GM13977 (cell line): Measurements from ENCODE around the gene TMEM174.

Experiments used
- DNase-seq: peaks from one replicate; pipeline ENCODE4 v3.0.0; 2012; ENCODE audit warnings: low spot score
- CTCF ChIP-seq: IDR thresholded peaks from 2 replicates; pipeline ENCODE4 v1.5.1; 2012; ENCODE audit warnings: mild to moderate bottlenecking, control low read depth; ENCODE audit not compliant: insufficient read depth; ENCODE audit errors: extremely low read depth, missing control alignments
- in situ Hi-C: fragments of 300-500 bp; cut with MboI; formaldehyde crosslinking; loops from one replicate; pipeline ENCODE4 v1.12.0; 2022; ENCODE audit warnings: low sequenced_read_pairs, low pct_unique_long_range_greater_than_20kb, mixed read lengths, inconsistent platforms; ENCODE audit not compliant: unreplicated experiment

The TMEM174 gene

GRCh38 chr5:73131711-73132425 lies 41.1 kb upstream of the TMEM174 start:
- DNase-seq, result no peak
- no peak for TF ChIP-seq CTCF
- in situ Hi-C loops, result no loop called here

DNA sequence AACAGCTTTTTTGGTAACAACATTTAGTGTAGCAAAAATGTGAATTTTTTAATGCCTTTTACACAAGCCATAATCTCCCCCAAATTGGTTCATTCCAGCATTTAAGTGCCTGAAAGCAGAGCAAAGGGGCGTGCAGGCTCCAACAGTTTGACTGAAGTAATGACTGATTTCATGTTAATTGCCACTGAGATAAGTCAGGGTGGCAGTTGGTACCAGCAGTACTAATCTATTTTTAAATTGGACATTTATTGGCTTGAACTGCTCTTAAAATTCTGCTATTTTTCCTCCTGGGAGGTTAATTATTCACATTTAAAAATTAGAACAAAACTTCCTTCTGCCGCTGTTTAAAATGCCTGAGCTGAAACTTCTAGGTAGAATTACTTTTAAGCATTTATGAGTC lies 40.2 kb upstream of the TMEM174 start:
- no peak for TF ChIP-seq CTCF
- in situ Hi-C loops, result no loop called here
- DNase-seq, result no peak

DNA sequence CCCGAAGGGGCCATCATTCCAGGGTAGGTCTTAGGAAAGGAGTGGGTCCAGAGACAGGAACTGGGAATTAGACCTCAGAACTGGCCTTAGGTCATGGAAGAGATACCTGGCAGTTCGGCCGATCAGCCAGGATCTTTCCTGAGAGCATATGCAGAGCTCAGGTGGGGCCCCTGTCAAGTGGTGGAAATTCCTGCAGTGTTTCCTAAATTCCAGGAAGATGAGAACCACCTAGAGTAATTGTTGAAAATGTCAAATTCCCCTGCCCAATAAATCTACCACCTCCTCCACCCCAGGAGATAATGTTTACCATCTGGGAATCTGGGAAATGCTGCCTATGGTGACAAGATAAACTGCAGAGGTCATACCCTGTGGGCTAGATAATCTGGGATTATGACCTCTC lies 38.0 kb upstream of the TMEM174 start:
- no peak for DNase-seq
- no peak for TF ChIP-seq CTCF
- in situ Hi-C loops, result no loop called here

GRCh38 chr5:73135429-73136054 lies 37.5 kb upstream of the TMEM174 start:
- in situ Hi-C loops, result no loop called here
- TF ChIP-seq CTCF, result peak; percentile 18
- no peak for DNase-seq

DNA sequence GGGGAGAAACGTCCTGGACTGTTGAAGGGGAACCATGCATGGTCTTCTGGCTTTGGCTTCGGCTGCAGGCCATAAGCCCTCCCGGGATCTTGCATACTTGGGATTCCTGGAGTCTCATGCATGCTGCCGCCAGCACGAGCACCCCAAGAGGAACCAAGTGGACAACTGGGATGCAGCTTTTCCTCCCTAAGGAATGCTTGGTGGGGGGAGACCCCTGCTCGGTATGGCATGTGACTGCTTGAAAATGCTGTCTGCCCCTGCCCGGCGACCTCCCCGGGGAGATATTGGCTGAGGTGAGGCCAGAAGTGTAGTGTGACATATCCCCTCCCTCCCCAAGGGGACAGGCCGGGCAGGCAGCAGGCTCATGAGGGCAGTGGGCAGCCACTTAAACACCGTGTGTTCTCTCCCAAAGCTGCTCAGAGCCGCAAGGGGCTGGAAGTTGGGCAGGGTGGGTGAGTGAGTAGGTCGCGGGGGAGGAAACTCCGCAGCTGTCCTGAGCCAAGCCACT lies 36.9 kb upstream of the TMEM174 start:
- TF ChIP-seq CTCF, result no peak
- DNase-seq, result no peak
- in situ Hi-C loops, result no loop called here

GRCh38 chr5:73137563-73138530 lies 35.1 kb upstream of the TMEM174 start:
- TF ChIP-seq CTCF, result no peak
- in situ Hi-C loops, result no loop called here
- no peak for DNase-seq
